Measurements from ENCODE around the gene ADGRL1.
"Not testable (repeated sequence)": the region's sequence is repeated elsewhere in the genome, so short reads cannot be mapped to it uniquely, and the experiment has no call there.

Gene ADGRL1

DNA sequence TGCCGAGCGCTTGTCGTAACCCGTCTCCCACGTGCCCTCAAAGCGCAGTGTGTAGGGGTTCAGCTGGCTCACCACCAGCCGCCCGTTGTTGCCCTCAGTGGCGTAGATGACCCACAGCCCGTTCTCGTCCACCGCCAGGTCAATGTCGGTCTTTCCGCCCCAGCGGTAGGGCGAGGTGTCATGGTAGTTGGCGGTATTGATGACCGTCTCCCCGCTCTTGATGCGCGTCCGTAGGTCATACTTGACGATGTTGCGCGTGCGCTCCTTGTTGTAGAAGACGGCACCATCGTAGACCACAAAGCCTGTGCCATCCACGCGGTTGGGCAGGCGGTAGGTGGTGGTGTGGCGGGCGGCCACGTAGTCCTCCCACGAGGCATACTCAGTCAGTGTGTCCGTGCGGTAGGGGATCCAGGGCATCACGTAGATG, 43.1 kb downstream of the ADGRL1 start:
- DNase-seq (ENCODE audit: low read depth, low spot score), result no peak

DNA sequence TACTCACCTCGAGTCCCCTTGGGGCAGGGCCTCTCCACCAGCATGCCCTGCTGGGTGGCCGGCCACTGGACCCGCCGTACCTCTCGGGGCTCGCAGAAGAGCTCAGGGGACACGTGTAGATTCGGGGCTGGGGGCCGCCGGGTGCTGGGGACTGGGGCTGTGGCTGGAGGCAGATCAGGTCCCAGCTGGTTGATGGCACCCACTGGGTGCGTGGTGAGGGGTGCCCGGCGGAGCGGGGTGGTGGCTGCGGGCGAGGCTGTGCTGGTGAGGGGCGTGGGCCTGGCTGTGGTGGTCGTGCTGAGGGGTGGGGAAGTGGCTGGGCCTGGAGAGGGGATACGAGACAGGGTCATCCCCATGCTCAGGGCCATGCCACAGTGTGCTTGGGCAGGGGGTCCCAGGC, 44.7 kb downstream of the ADGRL1 start:
- no peak for DNase-seq (ENCODE audit: low read depth, low spot score)

DNA sequence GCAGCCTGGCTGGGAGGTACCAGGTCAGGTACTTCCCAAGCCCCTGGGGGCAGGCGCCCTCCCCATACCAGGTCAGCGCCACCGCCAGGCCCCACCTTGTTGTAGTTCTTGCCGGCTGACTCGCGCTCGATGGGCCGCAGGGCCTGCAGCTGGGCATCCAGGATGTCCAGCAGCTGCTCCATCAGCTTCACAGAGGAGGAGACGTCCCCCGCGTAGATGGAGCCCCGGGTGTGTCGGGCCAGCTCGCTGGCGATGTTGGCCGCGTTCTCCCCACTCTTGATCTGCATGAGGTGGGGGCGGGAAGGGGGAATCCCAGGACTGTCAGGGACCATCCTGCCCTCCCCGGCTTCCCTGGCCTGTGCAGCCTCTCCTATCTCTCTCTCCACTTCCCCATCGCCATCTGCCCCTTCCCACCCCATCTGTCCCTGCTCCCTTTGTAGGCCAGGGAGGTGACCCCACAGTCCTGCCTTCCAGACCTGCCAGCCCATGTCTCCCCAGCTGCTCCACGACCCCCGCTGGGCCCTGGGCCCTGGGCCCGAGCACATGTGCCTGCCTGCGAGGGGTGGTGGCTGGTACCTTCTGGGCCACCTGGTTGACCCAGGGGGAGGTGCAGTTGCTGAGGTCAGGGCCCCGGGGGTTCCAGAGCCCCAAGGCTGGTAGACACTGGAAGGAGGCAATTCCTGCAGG, 45.8 kb downstream of the ADGRL1 start:
- DNase-seq (ENCODE audit: low read depth, low spot score), result no peak

DNA sequence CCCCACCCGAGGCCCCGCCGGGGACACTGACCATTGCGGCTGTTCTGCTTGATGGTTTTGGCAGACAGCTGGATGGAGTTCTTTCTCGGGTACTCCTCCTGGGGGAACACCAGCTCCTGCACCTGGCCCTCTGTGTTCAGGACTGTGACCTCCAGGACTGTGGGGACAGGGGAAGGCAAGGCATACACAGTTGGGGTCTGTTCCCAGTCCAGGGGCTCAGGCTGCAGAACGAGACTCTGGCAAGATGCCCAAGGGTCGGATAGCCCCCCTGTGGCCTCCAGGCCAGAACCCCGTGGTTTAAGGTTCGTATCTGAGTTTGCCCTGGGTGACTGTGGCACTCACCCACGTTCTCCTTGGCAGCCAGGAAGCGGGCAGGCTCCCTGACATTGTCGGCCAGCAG, 46.9 kb downstream of the ADGRL1 start:
- DNase-seq (ENCODE audit: low read depth, low spot score), result no peak

DNA sequence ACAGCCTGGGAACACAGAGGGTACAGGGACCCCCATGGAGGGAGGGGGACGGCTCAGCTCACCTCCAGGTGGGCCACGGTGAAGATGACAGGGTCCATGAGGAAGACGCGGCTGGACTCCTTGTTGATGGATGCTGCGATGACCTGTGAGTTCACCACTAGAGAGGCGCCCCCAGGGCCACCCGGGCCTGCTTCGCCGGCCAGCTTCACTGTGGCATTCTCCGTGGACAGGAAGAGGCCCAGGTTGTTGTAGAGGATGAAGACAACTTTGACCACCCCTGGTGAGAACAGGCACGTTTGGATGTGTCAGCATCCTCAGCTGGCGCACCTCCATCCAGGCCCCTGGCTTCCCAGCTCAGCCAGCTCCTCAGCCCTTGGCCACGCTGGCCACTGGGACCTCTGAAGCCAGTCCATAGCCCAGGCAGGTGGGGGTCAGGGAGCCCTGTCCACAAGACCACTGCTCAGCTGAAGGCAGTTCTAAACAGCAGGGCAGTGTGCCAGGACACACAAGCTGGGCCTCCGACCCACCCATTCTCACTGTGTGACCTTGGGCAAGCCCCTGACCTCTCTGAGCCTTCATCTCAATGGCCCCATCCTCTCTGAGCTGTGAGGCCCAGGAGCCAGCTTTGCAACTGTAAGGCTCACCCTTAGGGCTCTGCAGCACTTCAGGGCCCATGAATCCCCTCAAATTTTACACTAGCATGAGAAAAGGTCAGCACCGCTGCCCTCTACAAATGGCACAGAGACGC, 47.5 kb downstream of the ADGRL1 start:
- no peak for DNase-seq (ENCODE audit: low read depth, low spot score)

DNA sequence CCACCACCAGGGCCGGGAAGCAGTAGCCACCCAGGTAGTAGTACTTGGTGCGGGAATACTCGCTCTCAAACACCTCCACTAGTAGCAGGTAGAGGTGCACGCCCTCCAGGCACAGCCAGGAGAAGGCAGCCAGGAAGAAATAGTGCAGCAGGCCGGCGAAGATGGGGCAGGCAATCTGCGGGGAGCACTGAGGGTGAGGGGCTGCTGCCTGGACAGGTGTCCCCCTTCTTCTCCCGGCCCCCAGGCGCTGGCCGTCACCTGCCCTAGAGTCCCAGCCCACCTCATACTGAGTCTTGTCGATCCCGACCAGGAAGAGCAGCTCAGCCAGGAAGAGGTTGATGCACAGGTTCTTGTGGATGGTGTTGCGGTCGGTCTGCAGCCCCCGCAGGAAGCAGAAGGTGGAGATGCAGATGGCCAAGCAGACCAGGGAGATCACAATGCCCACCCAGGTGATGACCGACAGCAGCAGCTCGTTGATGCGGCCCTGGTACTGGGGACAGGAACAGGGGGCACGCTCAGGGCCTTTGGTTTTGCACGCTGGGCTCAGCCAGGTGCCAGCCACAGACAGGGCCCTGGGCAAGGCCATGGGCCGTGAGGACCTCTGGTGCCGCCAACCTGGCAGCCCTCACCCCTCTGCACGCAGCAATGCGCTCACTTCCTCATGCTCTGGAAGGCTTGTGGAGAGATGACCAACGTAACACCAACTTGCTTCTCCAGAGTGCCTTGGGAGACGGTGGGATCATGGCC, 48.8 kb downstream of the ADGRL1 start:
- no peak for DNase-seq (ENCODE audit: low read depth, low spot score)

DNA sequence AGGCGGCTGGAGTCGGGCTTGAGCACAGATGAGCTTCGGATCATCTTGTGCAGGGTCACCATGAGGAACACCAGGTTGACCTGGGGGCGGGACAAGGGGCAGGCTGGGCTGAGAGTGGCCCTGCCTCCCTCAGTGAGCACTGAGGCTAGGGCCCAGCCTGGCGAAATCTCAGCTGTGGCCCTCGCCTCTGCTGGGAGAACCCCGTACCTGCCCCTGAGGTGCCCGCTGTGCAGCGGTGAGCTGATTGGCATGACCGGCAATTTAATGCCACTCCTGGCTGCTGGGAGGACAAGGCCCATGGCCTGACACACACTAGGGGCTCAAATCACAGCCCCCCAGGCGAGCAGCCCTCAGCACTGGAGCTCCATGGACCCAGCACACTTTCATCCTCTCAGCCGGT, 49.8 kb downstream of the ADGRL1 start:
- DNase-seq (ENCODE audit: low read depth, low spot score), result no peak

DNA sequence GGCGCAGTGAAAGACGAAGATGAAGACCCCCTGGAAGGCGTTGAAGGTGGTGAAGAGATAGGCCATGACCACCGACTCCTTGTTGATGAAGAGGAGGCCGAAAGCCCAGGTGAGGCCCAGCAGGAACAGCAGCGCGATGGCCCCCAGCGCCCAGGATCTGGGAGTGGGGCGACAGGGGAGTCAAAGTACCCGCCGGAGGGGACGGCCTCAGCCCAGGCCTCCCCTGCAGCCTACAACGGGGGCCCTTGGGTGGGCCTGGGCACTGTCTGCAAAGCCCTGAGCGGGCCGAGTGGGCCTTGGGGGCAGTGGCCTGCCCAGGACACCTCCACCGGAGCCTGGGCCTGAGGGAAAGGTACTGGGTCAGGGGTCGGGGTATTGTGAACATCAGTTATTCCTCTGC, 50.6 kb downstream of the ADGRL1 start:
- DNase-seq (ENCODE audit: low read depth, low spot score), result no peak

DNA sequence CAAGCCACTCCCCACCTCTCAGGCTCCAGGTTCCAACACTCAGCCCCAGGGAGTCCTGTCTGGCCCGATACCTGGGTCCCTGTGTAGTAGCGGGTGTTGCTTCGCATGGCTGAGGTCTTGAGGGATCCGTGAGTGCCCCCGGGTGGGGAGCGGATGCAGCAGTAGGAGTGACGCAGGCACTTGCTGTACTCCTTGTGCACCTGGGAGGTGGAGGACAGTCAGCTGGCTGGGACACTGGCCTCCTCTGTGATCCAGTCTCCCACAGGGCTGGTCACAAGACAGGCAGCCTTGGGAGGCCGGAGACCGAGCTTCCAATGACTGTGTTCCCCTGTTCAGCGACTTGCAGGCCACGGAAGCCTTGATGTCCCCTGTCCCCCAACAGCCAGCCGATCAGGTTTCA, 53.3 kb downstream of the ADGRL1 start:
- no peak for DNase-seq (ENCODE audit: low read depth, low spot score)

DNA sequence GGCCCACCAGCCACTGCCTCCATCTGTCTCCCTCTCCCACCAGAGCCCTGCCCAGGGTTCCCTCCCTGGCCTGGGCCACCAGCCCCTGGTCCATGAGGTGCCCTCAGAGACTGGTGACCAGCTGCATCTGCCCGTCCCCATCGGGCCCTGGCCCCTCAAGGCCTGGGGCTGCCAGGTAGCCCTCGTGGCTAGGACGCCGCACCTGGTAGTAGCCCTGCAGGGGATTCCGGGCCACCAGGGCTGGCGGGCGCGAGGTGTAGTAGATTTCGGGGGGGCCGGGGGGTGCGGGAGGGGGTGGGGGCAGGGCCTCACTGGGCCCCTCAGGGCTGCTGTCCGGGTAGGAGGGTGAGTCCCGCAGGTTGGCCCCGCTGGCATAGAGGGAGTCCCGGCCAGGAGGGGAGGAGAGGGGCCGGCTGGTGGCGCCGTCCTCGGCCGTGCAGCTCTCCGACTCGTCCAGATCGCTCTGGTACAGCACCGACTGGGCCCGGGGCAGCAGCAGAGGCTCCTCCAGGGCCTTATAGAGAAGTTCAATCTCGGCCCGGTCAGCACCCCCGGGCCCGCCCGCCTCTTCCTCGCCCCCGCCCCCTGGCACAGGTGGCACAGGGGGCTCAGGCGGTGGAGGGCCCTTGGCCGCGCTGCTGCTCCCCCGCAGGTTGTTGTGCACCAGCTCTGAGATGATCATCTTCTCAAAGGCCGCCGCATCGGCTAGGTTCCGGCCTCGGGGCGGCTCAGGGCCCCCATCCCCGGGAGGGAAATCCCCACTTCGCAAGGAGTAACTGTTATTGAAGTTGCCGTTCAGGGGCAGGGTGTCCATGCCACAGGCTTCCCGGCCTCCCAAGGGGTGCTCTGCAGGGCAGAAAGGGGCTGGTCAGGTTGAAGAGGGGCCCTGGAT, 55.0 kb downstream of the ADGRL1 start:
- no peak for DNase-seq (ENCODE audit: low read depth, low spot score)

DNA sequence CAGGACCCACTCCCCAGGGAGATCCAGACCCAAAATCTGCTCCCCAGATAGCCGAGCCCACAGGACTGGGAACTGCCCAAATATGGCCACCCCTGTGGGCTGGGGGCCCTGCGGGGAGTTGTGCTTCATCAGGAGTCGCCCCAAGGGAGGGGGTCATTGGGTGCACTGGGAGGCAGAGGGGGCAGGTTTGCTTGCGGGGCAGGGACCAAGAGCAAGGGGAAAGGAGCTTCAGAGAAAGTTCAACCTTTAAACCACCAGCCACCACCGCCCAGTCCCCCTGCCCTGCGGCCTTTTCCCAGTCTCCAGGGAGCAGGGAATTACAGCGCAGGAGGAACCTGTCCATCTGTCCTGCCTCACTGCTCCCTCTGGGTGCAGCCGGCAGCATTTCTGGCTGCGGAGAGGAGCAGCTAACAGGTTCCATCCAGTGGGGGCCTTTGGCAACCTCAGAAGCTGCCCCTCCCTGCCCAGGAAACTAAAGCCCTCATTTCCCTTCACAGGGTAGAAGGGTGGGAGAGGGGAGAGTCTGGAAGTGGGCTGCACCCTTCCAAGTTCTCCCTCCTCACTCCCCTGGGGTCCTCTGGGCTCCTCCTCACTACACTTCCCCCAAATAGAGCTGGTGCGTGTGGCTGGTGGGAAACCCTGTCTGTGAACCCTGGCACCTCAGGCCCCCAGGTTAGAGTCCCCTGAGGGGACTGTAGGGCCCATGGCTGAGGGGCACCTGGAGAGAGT, 55.8 kb downstream of the ADGRL1 start:
- DNase-seq (ENCODE audit: low read depth, low spot score), result no peak

DNA sequence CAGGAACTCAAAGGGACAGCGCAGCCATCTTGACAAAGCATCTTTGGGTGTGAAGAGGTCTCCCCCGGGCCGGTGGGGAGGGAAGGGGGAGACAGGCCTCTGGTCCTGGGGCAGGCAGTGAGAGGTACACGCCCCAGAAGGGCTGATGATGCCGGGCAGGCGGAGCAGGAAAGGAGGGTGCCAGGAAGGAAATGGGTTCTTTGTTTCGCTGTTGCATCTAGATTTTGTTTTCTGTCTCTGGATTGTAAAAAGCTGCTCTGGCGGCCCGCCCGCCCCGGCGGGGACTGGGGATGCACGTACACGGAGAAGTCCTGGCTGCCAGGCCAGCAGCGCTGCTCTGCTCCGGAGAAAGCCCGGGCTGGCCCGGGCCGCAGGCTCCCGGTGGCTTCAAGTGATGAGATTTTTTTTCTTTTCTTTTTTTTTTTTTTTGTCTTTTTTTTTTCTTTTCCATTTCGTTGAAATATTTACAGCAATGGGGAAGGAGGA, 56.4 kb downstream of the ADGRL1 start:
- peak; percentile 15 for DNase-seq (ENCODE audit: low read depth, low spot score)

DNA sequence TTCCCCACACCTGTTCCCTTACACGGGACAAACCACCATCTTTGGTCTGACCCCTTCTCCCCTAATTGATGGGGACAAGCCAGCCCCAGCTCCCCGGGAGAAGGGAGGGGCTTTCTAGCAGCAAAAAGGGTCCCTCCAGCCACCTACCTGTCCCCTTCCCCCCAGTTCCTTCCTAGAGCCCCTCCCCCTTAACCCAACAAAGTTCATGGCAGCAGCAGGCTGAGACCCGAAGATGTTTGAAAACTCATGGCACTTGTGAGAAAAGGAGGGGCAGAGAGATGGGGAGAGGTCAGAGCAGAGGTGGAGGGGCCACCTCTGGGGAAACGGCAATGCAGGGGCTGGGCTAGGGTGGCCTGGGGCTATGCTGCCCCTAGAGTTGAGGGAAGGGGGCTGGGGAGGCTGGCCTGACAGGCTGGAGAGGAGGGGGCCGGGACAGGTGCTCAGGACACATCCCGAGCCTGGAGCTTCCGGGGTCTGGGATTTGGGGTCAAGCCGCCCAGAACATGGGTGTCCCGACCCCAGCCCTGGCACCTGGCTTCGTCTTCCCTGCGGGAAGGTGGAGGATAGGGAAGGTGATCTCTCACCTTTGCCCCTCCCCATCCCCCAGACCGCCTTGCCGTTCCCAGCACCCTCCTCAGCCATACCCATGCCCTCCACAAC, 57.1 kb downstream of the ADGRL1 start:
- DNase-seq (ENCODE audit: low read depth, low spot score), result no peak

DNA sequence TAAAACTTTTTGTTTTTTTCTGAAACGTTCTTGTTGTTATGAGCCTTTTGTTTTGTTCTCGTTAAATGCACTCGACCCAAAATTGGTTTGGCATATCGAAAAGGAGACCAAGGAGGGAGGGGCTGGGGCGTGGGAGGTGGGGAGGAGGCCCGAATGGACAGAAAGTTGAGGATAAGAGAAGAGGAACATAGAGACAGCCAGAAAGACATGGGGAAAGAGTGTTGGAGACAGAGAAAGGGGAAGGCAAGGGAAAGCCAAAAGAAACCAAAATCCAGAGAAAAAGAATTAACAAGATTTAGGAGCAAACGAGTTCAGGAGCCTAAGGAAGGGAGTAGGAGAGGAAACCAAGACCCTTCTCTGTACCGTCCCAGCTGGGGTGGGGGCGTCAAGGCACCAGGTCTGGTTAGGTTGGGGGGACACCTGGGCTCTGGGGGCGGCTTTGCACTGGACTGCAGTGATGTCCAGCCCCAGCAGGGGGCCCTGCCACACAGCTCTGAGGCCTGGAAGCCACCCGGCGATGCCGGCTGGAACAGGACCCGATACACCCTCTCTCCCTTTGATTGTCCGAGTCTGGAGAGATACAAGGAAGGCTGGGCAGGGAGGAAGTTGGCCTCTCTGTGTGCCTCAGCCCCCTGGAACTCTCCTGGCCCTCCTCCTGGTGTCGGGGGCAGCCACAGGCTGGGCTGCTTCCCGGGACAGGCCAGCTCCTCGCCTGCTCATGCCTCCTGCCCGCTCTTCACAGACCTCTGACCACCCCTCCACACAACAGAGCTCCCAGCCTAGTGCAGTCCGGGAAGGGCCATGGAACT, 58.0 kb downstream of the ADGRL1 start:
- DNase-seq (ENCODE audit: low read depth, low spot score), result no peak

DNA sequence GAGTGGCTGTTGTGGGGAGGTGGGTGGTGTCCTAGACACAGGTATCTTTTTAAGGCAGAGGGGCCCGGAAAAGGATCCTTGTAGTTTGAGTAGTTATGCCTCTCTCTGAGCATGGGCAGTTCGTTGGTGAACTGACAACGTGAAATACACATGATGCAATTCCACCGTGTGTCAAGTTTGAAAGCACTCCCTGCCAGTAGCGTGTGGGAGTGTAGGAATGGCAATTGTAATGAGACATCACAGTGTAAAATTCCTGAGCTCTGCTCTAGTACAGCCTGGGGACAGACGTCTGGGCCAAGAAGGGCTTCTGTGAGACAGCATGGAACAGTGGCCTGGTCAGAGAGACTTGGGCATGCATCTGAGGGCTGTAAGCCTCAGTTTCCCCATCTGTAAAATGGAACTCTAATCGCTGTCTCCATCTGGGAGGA, 59.2 kb downstream of the ADGRL1 start:
- no peak for DNase-seq (ENCODE audit: low read depth, low spot score)

DNA sequence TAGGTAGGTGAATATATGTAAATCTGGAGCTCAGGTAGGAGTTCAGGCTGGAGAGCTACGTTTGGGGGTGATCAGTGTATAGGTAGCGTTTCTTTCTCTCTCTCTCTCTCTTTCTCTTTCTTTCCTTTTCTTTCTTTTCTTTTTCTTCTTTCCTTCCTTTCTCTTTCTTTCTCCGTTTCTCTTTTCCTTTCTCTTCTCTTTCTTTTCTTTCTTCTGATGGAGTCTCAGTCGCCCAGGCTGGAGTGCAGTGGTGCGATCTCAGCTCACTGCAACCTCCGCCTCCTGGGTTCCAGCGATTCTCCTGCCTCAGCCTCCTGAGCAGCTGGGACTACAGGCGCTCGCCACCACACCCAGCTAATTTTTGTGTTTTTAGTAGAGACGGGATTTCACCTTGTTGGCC, 59.8 kb downstream of the ADGRL1 start:
- DNase-seq (ENCODE audit: low read depth, low spot score), result not testable (repeated sequence)

DNA sequence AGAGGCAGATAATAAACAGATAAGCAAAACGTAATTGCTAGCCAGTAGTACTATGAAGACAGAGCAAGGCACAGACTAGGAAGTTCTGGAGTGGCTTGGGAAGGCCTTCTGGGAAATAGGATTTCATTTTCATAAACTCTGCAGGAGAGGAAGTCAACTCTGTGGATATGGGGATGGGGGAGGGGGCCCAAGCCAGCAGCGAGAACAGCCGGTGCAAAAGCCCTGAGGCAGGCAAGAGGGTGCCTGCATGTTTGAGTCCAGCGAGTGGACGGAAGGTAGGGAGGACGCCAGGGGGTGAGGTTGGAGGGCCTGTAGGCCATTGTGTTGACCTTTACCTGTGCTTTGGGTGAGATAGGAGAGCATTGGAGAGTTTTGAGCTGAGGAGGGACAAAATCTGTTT, 60.6 kb downstream of the ADGRL1 start:
- DNase-seq (ENCODE audit: low read depth, low spot score), result no peak

DNA sequence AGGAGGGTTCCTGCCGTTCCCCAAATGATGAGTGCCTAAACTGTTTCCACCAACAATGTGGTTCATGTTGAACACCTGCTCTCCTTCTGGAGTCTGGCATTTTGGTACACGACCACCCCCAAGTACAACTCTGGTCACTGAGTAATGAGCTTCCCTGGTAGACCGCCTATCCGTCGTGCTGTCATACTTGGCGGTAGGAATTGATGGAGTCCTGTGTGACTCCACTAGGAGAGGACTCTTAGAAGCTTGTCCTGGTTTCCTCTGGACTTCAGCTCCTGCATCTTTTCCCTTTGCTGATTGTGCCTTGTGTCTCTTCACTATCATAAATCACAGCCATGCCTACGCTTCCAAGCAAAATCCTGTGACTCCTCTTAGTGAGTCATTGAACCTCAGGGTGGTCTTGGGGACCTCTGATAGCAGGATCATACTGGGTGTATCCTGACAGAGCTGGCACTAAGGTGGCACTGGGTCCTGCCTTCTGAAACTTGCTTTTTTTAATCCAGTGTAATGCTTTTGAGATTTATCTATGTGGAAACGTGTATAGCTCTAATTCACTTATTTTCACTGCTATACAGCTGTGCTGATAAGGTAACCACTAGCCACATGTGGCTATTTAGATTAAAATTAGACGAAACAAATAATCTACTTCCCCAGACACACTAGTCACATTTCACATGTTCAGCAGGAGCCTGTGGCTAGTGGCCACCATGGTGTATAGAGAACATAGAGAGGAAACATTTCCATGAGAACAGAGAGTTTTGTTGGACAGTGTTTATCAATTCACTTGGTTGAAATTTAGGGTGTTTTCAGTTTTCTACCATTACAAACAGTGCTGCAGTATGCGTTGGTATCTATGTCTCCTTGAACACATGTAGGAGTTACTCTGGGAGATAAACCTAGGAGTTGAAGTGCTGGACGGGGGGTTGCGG, 63.4 kb downstream of the ADGRL1 start:
- DNase-seq (ENCODE audit: low read depth, low spot score), result no peak

Measured in activated CD4-positive, CD25-positive, alpha-beta regulatory T cell treated with anti-CD3 and anti-CD28 coated beads, Interleukin-2, amount 50 U/mL, for 16 hours (primary cell).